Kidney (tissue), 14 donors: Measurements from ENCODE around the gene ZNF230. TPM values are rescaled to one million over a fixed set of nuclear protein-coding genes. Genes with fewer than 3 reads are reported as not detected.

Source experiments
- DNase-seq, 5 donors: peaks; one replicate each; pipeline ENCODE4 v3.0.0-alpha.2; 2013 to 2020
- FAIRE-seq: peaks from 2 replicates; lab custom pipeline; 2012; peaks lifted over from hg19 to GRCh38; lab: Jason Lieb, UNC
- H3K27ac ChIP-seq, 2 donors: one replicate each; pipeline ENCODE4 v1.7.0; 2013; ENCODE audit warnings: low read depth in 2 of 2, low read length in 2 of 2, inconsistent platforms in 1 of 2
- H3K27me3 ChIP-seq: one replicate; pipeline ENCODE4 v1.7.1; 2013; ENCODE audit warnings: low read length, inconsistent platforms; ENCODE audit not compliant: control insufficient read depth, insufficient read depth
- H3K36me3 ChIP-seq, 3 donors: one replicate each; pipeline versions ENCODE4 v1.7.0 to v1.7.1; 2013; ENCODE audit warnings: low read length in 3 of 3, control low read depth in 1 of 3, inconsistent platforms in 1 of 3; ENCODE audit not compliant: insufficient read depth in 3 of 3, control insufficient read depth in 2 of 3
- H3K4me1 ChIP-seq, 3 donors: one replicate each; pipeline versions ENCODE4 v1.7.0 to v1.7.1; 2013; ENCODE audit warnings: low read length in 3 of 3, inconsistent platforms in 1 of 3, low read depth in 1 of 3; ENCODE audit not compliant: control insufficient read depth in 2 of 3, insufficient read depth in 2 of 3
- H3K4me3 ChIP-seq, 3 donors: one replicate each; pipeline versions ENCODE4 v1.7.0 to v1.8.1; 2013; ENCODE audit warnings: low read length in 3 of 3, control low read depth in 1 of 3, inconsistent platforms in 1 of 3
- H3K9ac ChIP-seq, 3 donors: one replicate each; pipeline versions ENCODE4 v1.7.0 to v1.7.1; 2013; ENCODE audit warnings: low read length in 3 of 3, control low read depth in 1 of 3, inconsistent platforms in 1 of 3
- H3K9me3 ChIP-seq, 3 donors: one replicate each; pipeline versions ENCODE4 v1.7.0 to v1.7.1; 2013; ENCODE audit warnings: low read length in 3 of 3, control low read depth in 1 of 3, inconsistent platforms in 1 of 3; ENCODE audit not compliant: control insufficient read depth in 2 of 3, insufficient read depth in 1 of 3
- CTCF ChIP-seq: IDR thresholded peaks from 3 replicates; pipeline ENCODE4 v1.5.1; 2012; ENCODE audit warnings: mild to moderate bottlenecking, moderate library complexity, borderline replicate concordance; ENCODE audit not compliant: insufficient read depth; ENCODE audit errors: extremely low read depth
- intact Hi-C: fragments of 100-400 bp; cut with DNase I; formaldehyde crosslinking; loops from one replicate; pipeline ENCODE4 v1.11.1; 2022
- polyA plus RNA-seq: library from polyadenylated mRNA; stranded (reverse); fragments of 350-450 nt; fragmentation: Illumina TruSeq; extraction: RNeasy Lipid Tissue Mini Kit (QIAGEN cat#74804); gene quantifications from one replicate; pipeline ENCODE4 v1.2.3, GENCODE V29; 2014; ENCODE audit warnings: low read depth, low replicate concordance; ENCODE audit not compliant: insufficient read depth
- total RNA-seq: library from RNA; stranded (reverse); fragmentation: NEBNext Ultra II Directional; extraction: Animal tissue kit (Norgen Biotek cat#: 25700); gene quantifications from one replicate; pipeline ENCODE4 v1.2.1, GENCODE V29; 2021
- donor health status: control.
- donor health status: control.
- donor health status: control.
- donor health status: control.
- donor health status: control.
- donor health status: DM: yes; HTN: yes; CAD: no.
- donor health status: Normal renal cell carcinoma (clear cell type).

The ZNF230 gene
- total and polyA plus RNA-seq, 2 donors from 2014 or later: 1.6 to 7.1 TPM

GRCh38 chr19:44021221-44021620 lies 18.5 kb downstream of the ZNF230 start:
- TF ChIP-seq CTCF: no peak
- no peak for DNase-seq
- intact Hi-C loops: no loop called here

GRCh38 chr19:44024900-44025216 lies 22.1 kb downstream of the ZNF230 start:
- peak overlapping the region in 1 of 3 donors; percentile 89 for H3K9ac ChIP-seq
- peaks cover 0 to 2% (median 0%) of the 10 kb centered on the region in 3 donors for H3K4me1 ChIP-seq
- H3K27me3 ChIP-seq: no peaks in the 10 kb centered on the region
- no peak for TF ChIP-seq CTCF
- peaks cover 2 to 16% (median 14%) of the 10 kb centered on the region in 3 donors for H3K9me3 ChIP-seq
- DNase-seq: no peak
- peaks cover 11 to 19% (median 17%) of the 10 kb centered on the region in 3 donors for H3K36me3 ChIP-seq
- no peak for FAIRE-seq
- H3K4me3 ChIP-seq: peak overlapping the region; percentile 88 to 94 (median 89)
- intact Hi-C loops: no loop called here
- no peak overlapping the region for H3K27ac ChIP-seq

More at GRCh38 chr19:44021221-44021620, 18.5 kb downstream of the ZNF230 start:
- Histone ChIP-seq H3K36me3 (no peaks in the 10 kb centered on the region), H3K27ac (no peak overlapping the region), H3K9me3 (peaks cover 0 to 3% (median 0%) of the 10 kb centered on the region in 3 donors), H3K27me3 (no peaks in the 10 kb centered on the region), H3K9ac (no peak overlapping the region), H3K4me3 (no peak overlapping the region), H3K4me1 (peaks cover 0 to 2% (median 0%) of the 10 kb centered on the region in 3 donors)
- no peak for FAIRE-seq

- Histone ChIP-seq H3K9ac (peak within 1 kb of the TSS; percentile 57 to 89 (median 63)), H3K4me3 (peak within 1 kb of the TSS; percentile 88 to 94 (median 89)), H3K27me3 (no peaks in the 10 kb centered on the region), H3K36me3 (peaks cover 12 to 22% (median 17%) of the 10 kb centered on the region in 3 donors), H3K4me1 (peaks cover 0 to 2% (median 0%) of the 10 kb centered on the region in 3 donors), H3K27ac (peak within 1 kb of the TSS in 1 of 2 donors; percentile 38), H3K9me3 (peaks cover 2 to 20% (median 14%) of the 10 kb centered on the region in 3 donors)
- intact Hi-C loops: no loop called here
- TF ChIP-seq CTCF: no peak
- FAIRE-seq (peak; percentile 70), DNase-seq (peak; percentile 87 to 96 (median 89))
Observed at GRCh38 chr19:44025217-44025936, 22.6 kb downstream of the ZNF230 start, which contains the start of gene ZNF222. Gene ZNF222, plus strand, starts transcription at chr19:44025379. Its CDS starts 58 bp downstream, at chr19:44025437.
